HUES64 (cell line): Measurements from ENCODE around the gene MCAT.
A peak's percentile ranks its signal among the peaks of the same experiment; 100 is the strongest.

Experiments
- H3K27ac ChIP-seq: 2 replicates; pipeline ENCODE4 v1.7.0; 2013; ENCODE audit warnings: low read depth, low read length, inconsistent platforms
- H3K27me3 ChIP-seq: 2 replicates; pipeline ENCODE4 v1.6.1; 2013; ENCODE audit warnings: mild to moderate bottlenecking, low read length; ENCODE audit not compliant: insufficient read depth
- H3K36me3 ChIP-seq: 2 replicates; pipeline ENCODE4 v1.6.1; 2013; ENCODE audit warnings: mild to moderate bottlenecking, low read length; ENCODE audit not compliant: insufficient read depth
- H3K4me1 ChIP-seq: 2 replicates; pipeline ENCODE4 v1.6.1; 2013; ENCODE audit warnings: mild to moderate bottlenecking, low read length, moderate library complexity; ENCODE audit not compliant: insufficient read depth
- H3K4me3 ChIP-seq: 2 replicates; pipeline ENCODE4 v1.5.1; 2013; ENCODE audit warnings: mild to moderate bottlenecking, low read length, moderate library complexity
- H3K9ac ChIP-seq: 2 replicates; pipeline ENCODE4 v1.6.1; 2013; ENCODE audit warnings: mild to moderate bottlenecking, low read depth, low read length
- H3K9me3 ChIP-seq: 2 replicates; pipeline ENCODE4 v1.6.1; 2013; ENCODE audit warnings: low read depth, low read length; ENCODE audit not compliant: insufficient read depth
- WGBS: fragments of 150-250, 120-280 bp; methylation state at CpG from one replicate; pipeline ENCODE4 v1.1.7; 2013; ENCODE audit warnings: missing lambda C conversion rate; 5-methylcytosine and 5-hydroxymethylcytosine counted together

MCAT gene

DNA sequence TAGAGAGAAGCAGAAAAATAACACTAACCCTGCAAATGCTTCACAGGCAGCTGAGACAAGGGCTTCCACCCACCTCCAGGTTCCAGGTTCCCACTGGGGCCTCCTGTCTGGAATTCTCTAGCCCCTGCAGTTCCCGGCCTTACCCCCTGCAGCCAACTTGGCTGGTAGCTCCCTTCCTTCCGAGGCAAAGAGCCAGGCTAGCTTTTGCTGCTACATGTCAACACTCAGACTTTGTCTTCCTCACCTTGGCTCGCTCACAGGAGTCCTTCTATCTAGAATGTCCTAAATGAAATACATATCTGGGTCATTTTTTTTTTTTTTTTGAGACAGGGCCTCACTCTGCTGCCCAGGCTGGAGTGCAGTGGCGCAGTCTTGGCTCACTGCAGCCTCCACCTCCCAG is 44.1 kb downstream of the MCAT start:
- Histone ChIP-seq H3K9me3 (peaks cover 6% of the 10 kb centered on the region; the same call in 1 of the 2 replicates), H3K4me1 (peaks cover 6% of the 10 kb centered on the region; the same call in 1 of the 2 replicates), H3K36me3 (no peaks in the 10 kb centered on the region), H3K9ac (no peak overlapping the region), H3K27me3 (no peaks in the 10 kb centered on the region), H3K4me3 (no peak overlapping the region), H3K27ac (no peak overlapping the region)
- WGBS, result 84% methylated on average over 4 of the region's 4 CpGs

GRCh38 chr22:43098356-43098755 is 44.8 kb downstream of the MCAT start:
- 85% methylated on average over 4 of the region's 4 CpGs for WGBS
- H3K9me3 ChIP-seq, result peaks cover 6% of the 10 kb centered on the region; the same call in 1 of the 2 replicates
- no peak overlapping the region for H3K9ac ChIP-seq
- no peak overlapping the region for H3K4me3 ChIP-seq
- H3K4me1 ChIP-seq, result no peaks in the 10 kb centered on the region
- H3K27ac ChIP-seq, result no peak overlapping the region
- H3K27me3 ChIP-seq, result no peaks in the 10 kb centered on the region
- H3K36me3 ChIP-seq, result no peaks in the 10 kb centered on the region

GRCh38 chr22:43096420-43096819 is 46.8 kb downstream of the MCAT start:
- H3K27me3 ChIP-seq, result no peaks in the 10 kb centered on the region
- no peak overlapping the region for H3K9ac ChIP-seq
- H3K9me3 ChIP-seq, result peaks cover 6% of the 10 kb centered on the region; the same call in 1 of the 2 replicates
- WGBS, result 91% methylated on average over 6 of the region's 8 CpGs
- H3K27ac ChIP-seq, result no peak overlapping the region
- no peaks in the 10 kb centered on the region for H3K36me3 ChIP-seq
- H3K4me1 ChIP-seq, result no peaks in the 10 kb centered on the region
- no peak overlapping the region for H3K4me3 ChIP-seq

GRCh38 chr22:43094551-43094950 is 48.6 kb downstream of the MCAT start:
- H3K36me3 ChIP-seq, result no peaks in the 10 kb centered on the region
- H3K27me3 ChIP-seq, result no peaks in the 10 kb centered on the region
- H3K9me3 ChIP-seq, result peaks cover 6% of the 10 kb centered on the region; the same call in 1 of the 2 replicates
- 90% methylated on average over 4 of the region's 4 CpGs for WGBS
- no peaks in the 10 kb centered on the region for H3K4me1 ChIP-seq
- no peak overlapping the region for H3K27ac ChIP-seq
- H3K9ac ChIP-seq, result no peak overlapping the region
- no peak overlapping the region for H3K4me3 ChIP-seq

DNA sequence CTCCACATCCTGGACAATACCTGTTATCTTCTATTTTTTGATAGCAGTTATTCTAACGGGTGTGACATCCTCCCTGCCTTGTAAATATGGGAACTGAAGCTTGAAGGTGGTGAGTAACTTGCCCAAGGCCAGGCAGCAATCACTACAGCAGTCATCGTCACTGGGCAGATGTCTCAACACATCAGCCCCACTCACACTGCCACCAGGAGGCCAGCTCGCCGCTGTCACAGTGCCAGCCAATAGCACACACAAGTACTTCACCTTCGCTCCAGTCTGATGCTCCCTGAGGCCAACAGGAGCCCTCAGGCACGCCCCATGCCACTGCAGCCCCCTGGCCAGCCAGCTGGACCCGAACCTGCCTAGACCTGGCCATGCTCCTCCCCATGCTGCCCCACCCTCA is 49.1 kb downstream of the MCAT start:
- Histone ChIP-seq H3K27me3 (no peaks in the 10 kb centered on the region), H3K4me1 (no peaks in the 10 kb centered on the region), H3K4me3 (no peak overlapping the region), H3K27ac (no peak overlapping the region), H3K36me3 (no peaks in the 10 kb centered on the region), H3K9me3 (peaks cover 6% of the 10 kb centered on the region; the same call in 1 of the 2 replicates), H3K9ac (no peak overlapping the region)
- WGBS, result 75% methylated on average over 7 of the region's 7 CpGs

DNA sequence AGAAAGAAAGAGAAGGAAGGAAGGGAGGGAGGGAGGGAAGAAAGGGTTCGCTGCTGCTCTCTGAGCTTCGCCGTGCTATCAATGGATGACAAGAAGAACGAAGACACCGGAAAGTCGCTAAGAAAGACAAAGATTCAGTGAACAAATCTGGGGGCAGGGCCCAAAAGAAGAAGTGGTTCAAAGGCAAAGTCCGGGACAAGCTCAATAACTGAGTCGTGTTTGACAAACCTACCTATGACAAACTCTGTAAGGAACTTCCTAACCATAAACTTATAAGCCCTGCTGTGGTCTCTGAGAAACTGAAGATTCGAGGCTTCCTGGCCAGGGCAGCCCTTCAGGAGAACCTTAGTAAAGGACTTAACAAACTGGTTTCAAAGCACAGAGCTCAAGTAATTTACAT is 51.1 kb downstream of the MCAT start:
- no peak overlapping the region for H3K27ac ChIP-seq
- 91% methylated on average over 9 of the region's 9 CpGs for WGBS

DNA sequence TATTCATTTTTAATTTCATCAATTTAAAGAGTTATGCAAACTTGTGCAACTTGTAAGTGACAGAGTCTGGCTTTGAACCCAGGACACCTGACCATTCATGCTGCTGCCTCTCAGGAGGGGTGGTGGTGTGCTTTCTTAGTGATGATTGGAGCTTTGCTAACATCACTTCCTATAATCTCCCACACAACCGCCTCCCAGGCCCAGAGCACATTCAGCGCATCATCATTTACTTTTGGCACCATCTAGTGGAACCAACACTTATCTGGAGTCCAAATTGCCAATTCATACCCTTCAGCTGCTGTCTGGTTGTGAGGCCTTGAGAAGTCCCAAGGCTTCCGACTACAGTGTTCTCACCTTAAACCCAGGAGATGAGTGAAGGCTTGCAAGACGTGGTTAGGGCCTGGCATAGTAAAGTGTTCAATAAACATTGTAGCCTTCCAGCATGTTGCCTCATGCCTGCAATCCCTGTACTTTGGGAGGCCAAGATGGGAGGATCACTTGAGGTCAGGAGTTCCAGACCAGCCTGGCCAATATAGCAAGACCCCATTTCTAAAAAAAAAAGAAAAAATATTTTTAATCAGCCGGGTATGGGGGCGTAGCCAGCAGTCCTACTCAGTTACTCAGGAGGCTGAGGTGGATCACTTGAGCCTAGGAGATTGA is 52.9 kb downstream of the MCAT start:
- Histone ChIP-seq H3K4me3 (no peak overlapping the region), H3K4me1 (no peaks in the 10 kb centered on the region), H3K27ac (no peak overlapping the region), H3K9ac (no peak overlapping the region), H3K9me3 (no peaks in the 10 kb centered on the region), H3K27me3 (no peaks in the 10 kb centered on the region), H3K36me3 (no peaks in the 10 kb centered on the region)
- 88% methylated on average over 6 of the region's 6 CpGs for WGBS

More for the DNA sequence above, 51.1 kb downstream of the MCAT start:
- Histone ChIP-seq H3K27me3 (no peaks in the 10 kb centered on the region), H3K9me3 (peaks cover 6% of the 10 kb centered on the region; the same call in 1 of the 2 replicates), H3K4me3 (no peak overlapping the region), H3K9ac (no peak overlapping the region), H3K4me1 (no peaks in the 10 kb centered on the region), H3K36me3 (no peaks in the 10 kb centered on the region)

- Histone ChIP-seq H3K27me3 (no peaks in the 10 kb centered on the region), H3K9me3 (no peaks in the 10 kb centered on the region), H3K4me1 (no peaks in the 10 kb centered on the region), H3K27ac (peak within 1 kb of the TSS; percentile 59), H3K4me3 (peak within 1 kb of the TSS; percentile 70), H3K36me3 (no peaks in the 10 kb centered on the region), H3K9ac (peak within 1 kb of the TSS; percentile 64)
- 5% methylated on average over 64 of the region's 64 CpGs for WGBS
Observed at GRCh38 chr22:43088984-43089717, 54.0 kb downstream of the MCAT start, which contains the start of gene TTLL1. TSS of gene TTLL1 (minus strand) at chr22:43089391. CDS start at chr22:43075586, 13,805 bp downstream.

DNA sequence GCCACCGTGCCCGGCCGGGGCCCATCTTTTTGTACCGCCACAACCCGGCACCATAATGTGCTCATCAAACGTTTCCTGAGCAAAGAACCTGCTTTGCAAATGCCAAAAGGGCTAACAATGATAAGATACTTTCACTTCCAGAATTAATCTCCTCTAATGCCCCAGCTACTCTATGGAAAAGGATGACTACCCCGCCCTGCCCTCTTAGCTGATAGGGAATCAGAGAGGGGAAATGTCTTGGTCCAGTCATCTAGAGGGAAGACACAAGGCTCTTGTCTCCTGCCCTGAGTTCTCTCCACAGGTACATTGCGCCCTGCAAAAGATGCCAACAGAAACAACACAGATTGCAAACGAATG is 54.6 kb downstream of the MCAT start:
- H3K9ac ChIP-seq, result peak overlapping the region; percentile 64
- H3K27me3 ChIP-seq, result no peaks in the 10 kb centered on the region
- H3K4me1 ChIP-seq, result no peaks in the 10 kb centered on the region
- no peaks in the 10 kb centered on the region for H3K36me3 ChIP-seq
- H3K4me3 ChIP-seq, result peak overlapping the region; percentile 70
- 78% methylated on average over 9 of the region's 9 CpGs for whole genome bisulfite sequencing
- no peaks in the 10 kb centered on the region for H3K9me3 ChIP-seq
- H3K27ac ChIP-seq, result peak overlapping the region; percentile 59; the same call in 1 of the 2 replicates

DNA sequence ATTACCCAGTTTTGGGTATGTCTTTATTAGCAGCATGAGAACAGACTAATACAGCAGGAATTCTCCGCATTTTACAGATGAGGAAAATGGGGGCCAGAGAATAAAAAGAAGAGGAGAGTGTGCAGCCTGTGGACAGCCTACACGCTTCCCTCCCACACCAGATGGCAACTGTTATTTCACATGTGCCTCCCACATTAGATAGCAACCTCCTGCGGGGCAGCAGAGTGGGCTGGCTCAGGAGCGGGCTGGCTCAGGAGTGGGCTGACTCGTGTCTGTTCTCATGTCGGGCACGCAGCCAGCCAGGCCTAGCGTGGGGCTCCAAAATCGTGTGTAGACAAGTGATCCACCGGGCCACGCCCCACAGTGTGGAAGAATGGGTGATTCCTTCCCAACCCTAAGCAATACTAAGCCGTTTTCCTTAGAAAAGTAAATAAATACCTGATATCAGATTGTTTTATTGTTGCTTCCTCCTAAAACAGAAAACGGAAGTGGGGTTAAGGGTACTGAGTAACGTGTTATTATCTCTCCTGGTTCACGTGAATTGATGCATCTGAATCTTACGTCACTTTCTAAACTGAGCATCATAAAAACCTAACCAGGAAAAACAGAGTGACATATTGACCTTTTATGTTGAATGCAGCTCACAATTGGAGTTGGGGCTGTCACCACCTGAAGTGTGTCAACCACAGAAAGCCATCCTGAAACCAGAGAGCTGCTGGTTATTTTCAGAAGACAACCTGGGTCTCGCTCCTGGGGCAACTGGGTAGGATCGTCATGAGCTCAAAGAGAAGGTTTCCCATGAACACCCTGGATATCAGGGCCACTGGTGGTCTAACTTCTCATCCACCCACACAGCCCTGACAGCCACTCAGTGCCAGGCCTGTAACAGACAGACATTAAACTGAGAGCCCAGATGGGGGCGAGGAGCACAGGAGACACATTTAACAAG is 57.3 kb downstream of the MCAT start:
- WGBS, result 93% methylated on average over 16 of the region's 19 CpGs
- Histone ChIP-seq H3K4me1 (no peaks in the 10 kb centered on the region), H3K9me3 (no peaks in the 10 kb centered on the region), H3K27ac (no peak overlapping the region), H3K4me3 (no peak overlapping the region), H3K27me3 (no peaks in the 10 kb centered on the region), H3K9ac (no peak overlapping the region), H3K36me3 (no peaks in the 10 kb centered on the region)
